Natural killer cell (primary cell): ENCODE data around the gene TAF1B. TPM values are rescaled to one million over a fixed set of nuclear protein-coding genes. Genes with fewer than 3 reads are reported as not detected.

Source experiments
- ATAC-seq, 3 donors: fragments of 150-1000 bp in 2 of 3; fragments of 200-7000 bp in 1 of 3; cut with Tn5 transposase; 1 replicate in 1 of 3; 2 replicates in 2 of 3; pipeline ENCODE4 v1.10.0; 2021; ENCODE audit warnings: mild to moderate bottlenecking in 2 of 3, moderate library complexity in 2 of 3
- DNase-seq, 2 donors: peaks; one replicate each; pipeline versions ENCODE4 v3.0.0 to v3.0.0-alpha.2; 2013 to 2021; ENCODE audit warnings: mixed read lengths in 1 of 2
- H3K27ac ChIP-seq: one replicate; pipeline ENCODE4 v1.5.1; 2013; ENCODE audit warnings: mild to moderate bottlenecking, low read length
- H3K27me3 ChIP-seq: one replicate; pipeline ENCODE4 v1.6.1; 2013; ENCODE audit warnings: low read length; ENCODE audit not compliant: control insufficient read depth, insufficient read depth
- H3K36me3 ChIP-seq: one replicate; pipeline ENCODE4 v1.6.1; 2013; ENCODE audit warnings: low read length; ENCODE audit not compliant: control insufficient read depth, insufficient read depth
- H3K4me1 ChIP-seq: one replicate; pipeline ENCODE4 v1.6.1; 2013; ENCODE audit warnings: low read length; ENCODE audit not compliant: control insufficient read depth, insufficient read depth
- H3K4me3 ChIP-seq: one replicate; pipeline ENCODE4 v1.5.1; 2013; ENCODE audit warnings: low read length
- H3K9me3 ChIP-seq: one replicate; pipeline ENCODE4 v1.6.1; 2013; ENCODE audit warnings: low read length; ENCODE audit not compliant: control insufficient read depth, insufficient read depth
- H3K27ac Mint-ChIP-seq, 2 donors: one replicate each; pipeline ENCODE4 v1.8.0; 2022; ENCODE audit warnings: mild to moderate bottlenecking in 2 of 2, mixed read lengths in 2 of 2, moderate library complexity in 1 of 2
- H3K27me3 Mint-ChIP-seq, 2 donors: one replicate each; pipeline ENCODE4 v1.8.0; 2022; ENCODE audit warnings: low read depth in 2 of 2, mixed read lengths in 2 of 2
- H3K36me3 Mint-ChIP-seq: one replicate; pipeline ENCODE4 v1.8.0; 2022; ENCODE audit warnings: mixed read lengths
- H3K4me1 Mint-ChIP-seq, 2 donors: one replicate each; pipeline ENCODE4 v1.8.0; 2022; ENCODE audit warnings: mixed read lengths in 2 of 2
- H3K4me3 Mint-ChIP-seq: one replicate; pipeline ENCODE4 v1.8.0; 2022; ENCODE audit warnings: mild to moderate bottlenecking, moderate library complexity, mixed read lengths
- H3K9me3 Mint-ChIP-seq, 2 donors: one replicate each; pipeline ENCODE4 v1.8.0; 2022; ENCODE audit warnings: mixed read lengths in 2 of 2
- CTCF ChIP-seq: fragments of 200-600 bp; IDR thresholded peaks from one replicate; pipeline ENCODE4 v1.8.0; 2022; ENCODE audit warnings: antibody characterized with exemption
- WGBS: methylation state at CpG from one replicate; pipeline ENCODE4 v1.1.7; 2013; ENCODE audit warnings: missing lambda C conversion rate; ENCODE audit not compliant: insufficient coverage; 5-methylcytosine and 5-hydroxymethylcytosine counted together
- intact Hi-C: fragments of 100-400 bp; cut with micrococcal nuclease; formaldehyde crosslinking; loops from one replicate; pipeline ENCODE4 v1.14.2; 2022
- total RNA-seq, 4 donors: library from RNA; stranded (reverse); fragments of 120-200 nt in 1 of 4; gene quantifications; one replicate each; pipeline versions ENCODE4 v1.2.3 to v1.2.4, GENCODE V29; 2013 to 2022

The TAF1B gene
- total RNA-seq, 3 donors from 2014 or later (not counting 1 experiment from before 2014, with no cell fraction given): 24.8 to 40.8 (median 26.8) TPM

- no peaks in the 10 kb centered on the region for H3K9me3 ChIP-seq
- no peak overlapping the region for H3K4me3 ChIP-seq
- H3K4me1 Mint-ChIP-seq: peaks cover 30 to 36% of the 10 kb centered on the region in 2 donors
- H3K4me3 Mint-ChIP-seq: no peak overlapping the region
- H3K27me3 Mint-ChIP-seq: peaks cover 0 to 2% of the 10 kb centered on the region in 2 donors
- peak overlapping the region; percentile 18 to 89 for H3K27ac Mint-ChIP-seq
- peaks cover 40% of the 10 kb centered on the region for H3K4me1 ChIP-seq
- ATAC-seq (peak; percentile 56 to 63 (median 59)), DNase-seq (peak; percentile 41 to 78)
- no peaks in the 10 kb centered on the region for H3K9me3 Mint-ChIP-seq
- intact Hi-C loops: no loop called here
- H3K27me3 ChIP-seq: no peaks in the 10 kb centered on the region
- H3K27ac ChIP-seq: peak overlapping the region; percentile 75
- no peak for TF ChIP-seq CTCF
- H3K36me3 ChIP-seq: no peaks in the 10 kb centered on the region
- 61% methylated on average over 25 of the region's 25 CpGs for WGBS
- no peaks in the 10 kb centered on the region for H3K36me3 Mint-ChIP-seq
Measured at GRCh38 chr2:9800975-9801726, 42.1 kb upstream of the TAF1B start.

GRCh38 chr2:9802576-9802993 is 40.7 kb upstream of the TAF1B start:
- Histone ChIP-seq H3K4me3 (no peak overlapping the region), H3K9me3 (no peaks in the 10 kb centered on the region), H3K27ac (no peak overlapping the region), H3K27me3 (no peaks in the 10 kb centered on the region), H3K36me3 (no peaks in the 10 kb centered on the region), H3K4me1 (peaks cover 40% of the 10 kb centered on the region)
- no peak for TF ChIP-seq CTCF
- peaks cover 29 to 36% of the 10 kb centered on the region in 2 donors for H3K4me1 Mint-ChIP-seq
- intact Hi-C loops: no loop called here
- no peaks in the 10 kb centered on the region for H3K9me3 Mint-ChIP-seq
- H3K27me3 Mint-ChIP-seq: peaks cover 0 to 2% of the 10 kb centered on the region in 2 donors
- H3K4me3 Mint-ChIP-seq: no peak overlapping the region
- WGBS: 88% methylated on average over 8 of the region's 8 CpGs
- DNase-seq (no peak), ATAC-seq (no peak)
- no peak overlapping the region for H3K27ac Mint-ChIP-seq
- no peaks in the 10 kb centered on the region for H3K36me3 Mint-ChIP-seq

- H3K36me3 ChIP-seq: no peaks in the 10 kb centered on the region
- H3K4me3 Mint-ChIP-seq: no peak overlapping the region
- no peaks in the 10 kb centered on the region for H3K9me3 ChIP-seq
- no peak overlapping the region for H3K27ac ChIP-seq
- no peak overlapping the region for H3K4me3 ChIP-seq
- no peaks in the 10 kb centered on the region for H3K36me3 Mint-ChIP-seq
- no peaks in the 10 kb centered on the region for H3K27me3 ChIP-seq
- ATAC-seq: no peak
- intact Hi-C loops: no loop called here
- no peaks in the 10 kb centered on the region for H3K9me3 Mint-ChIP-seq
- WGBS: 90% methylated on average over 17 of the region's 17 CpGs
- DNase-seq: no peak
- H3K27ac Mint-ChIP-seq: no peak overlapping the region
- no peak for TF ChIP-seq CTCF
- H3K4me1 ChIP-seq: peaks cover 38% of the 10 kb centered on the region
- H3K27me3 Mint-ChIP-seq: peaks cover 0 to 6% of the 10 kb centered on the region in 2 donors
- peaks cover 23 to 30% of the 10 kb centered on the region in 2 donors for H3K4me1 Mint-ChIP-seq
Measured at GRCh38 chr2:9803023-9803805, 40.1 kb upstream of the TAF1B start.
